Heart left ventricle (tissue), 13 donors: ENCODE data around the gene PFKFB4.

Experiments used
- CTCF ChIP-seq, 12 donors: fragments of 200-600 bp; sonication (generic) in 4 of 12; IDR thresholded peaks; one replicate each; pipeline versions ENCODE4 v1.5.0 to v1.8.0; 2018 to 2022; ENCODE audit warnings: antibody characterized with exemption in 12 of 12, mild to moderate bottlenecking in 5 of 12
- POLR2A ChIP-seq, 2 donors: fragments of 450-650 bp; IDR thresholded peaks; one replicate each; pipeline ENCODE4 v1.6.1; 2017; ENCODE audit warnings: antibody characterized with exemption in 2 of 2, mild to moderate bottlenecking in 2 of 2, moderate library complexity in 2 of 2
- donor health status: ischemic (EF 13 %, LVEDD 7.1; RV severe dilation, severe dysfunction).
- donor health status: DM: no; HTN: yes; CAD: no.
- donor health status: DM: no; HTN: no; CAD: no.
- donor health status: ischemic (EF 25% LVEDD 6.9; RV normal size, moderate dysfunction).
- donor health status: ischemic (EF 25% LVEDD 5.7; RV mildly dilated, moderate dysfunction).
- donor health status: ischemic (EF 35%, LVEDD 5.7; RV mildly dilated, moderate dysfunction).
- donor health status: nonischemic (EF 11% LVEDD 7.7; RV severe dilation, severe dysfunction).
- donor health status: DM: yes; HTN: yes; CAD: no.
- donor health status: PGD.
- donor health status: ischemic (EF 29% LVEDD 5.4; RV normal size, mild dysfunction).
- donor health status: nonischemic (EF 23%, LVEDD 6.1; RV moderate dilation, normal function).

- TF ChIP-seq CTCF (IDR thresholded peaks at IDR 0.05) (no peak), POLR2A (IDR thresholded peaks at IDR 0.05) (no peak)
These were observed 1.2 kb downstream of the PFKFB4 start for GRCh38 chr3:48555231-48555948.
